ENCODE data around the gene SHISA6. TPM values are rescaled to one million over a fixed set of nuclear protein-coding genes. Genes with fewer than 3 reads are reported as not detected.
"Not testable (repeated sequence)": the region's sequence is repeated elsewhere in the genome, so short reads cannot be mapped to it uniquely, and the experiment has no call there.

Gene SHISA6
- total RNA-seq, 1 experiment from 2014 or later: not detected

GRCh38 chr17:11309033-11309432 is 68.0 kb downstream of the SHISA6 start:
- no peak for ATAC-seq
- no peaks in the 10 kb centered on the region for H3K4me1 ChIP-seq (ENCODE audit: control insufficient read depth, insufficient read depth, low read length)
- intact Hi-C loops (cut with micrococcal nuclease; ENCODE audit: unreplicated experiment): no loop called here
- in situ Hi-C loops (cut with HindIII; ENCODE audit: low pct_unique_long_range_greater_than_20kb, low sequenced_read_pairs): no loop called here
- H3K36me3 ChIP-seq (ENCODE audit: control insufficient read depth, insufficient read depth, low read length): no peaks in the 10 kb centered on the region
- H3K9me3 ChIP-seq (ENCODE audit: control insufficient read depth, insufficient read depth, low read depth, low read length): no peaks in the 10 kb centered on the region
- TF ChIP-seq, protein P1, sequence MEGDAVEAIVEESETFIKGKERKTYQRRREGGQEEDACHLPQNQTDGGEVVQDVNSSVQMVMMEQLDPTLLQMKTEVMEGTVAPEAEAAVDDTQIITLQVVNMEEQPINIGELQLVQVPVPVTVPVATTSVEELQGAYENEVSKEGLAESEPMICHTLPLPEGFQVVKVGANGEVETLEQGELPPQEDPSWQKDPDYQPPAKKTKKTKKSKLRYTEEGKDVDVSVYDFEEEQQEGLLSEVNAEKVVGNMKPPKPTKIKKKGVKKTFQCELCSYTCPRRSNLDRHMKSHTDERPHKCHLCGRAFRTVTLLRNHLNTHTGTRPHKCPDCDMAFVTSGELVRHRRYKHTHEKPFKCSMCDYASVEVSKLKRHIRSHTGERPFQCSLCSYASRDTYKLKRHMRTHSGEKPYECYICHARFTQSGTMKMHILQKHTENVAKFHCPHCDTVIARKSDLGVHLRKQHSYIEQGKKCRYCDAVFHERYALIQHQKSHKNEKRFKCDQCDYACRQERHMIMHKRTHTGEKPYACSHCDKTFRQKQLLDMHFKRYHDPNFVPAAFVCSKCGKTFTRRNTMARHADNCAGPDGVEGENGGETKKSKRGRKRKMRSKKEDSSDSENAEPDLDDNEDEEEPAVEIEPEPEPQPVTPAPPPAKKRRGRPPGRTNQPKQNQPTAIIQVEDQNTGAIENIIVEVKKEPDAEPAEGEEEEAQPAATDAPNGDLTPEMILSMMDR (IDR thresholded peaks at IDR 0.05): no peak
- TF ChIP-seq POLR2AphosphoS5 (IDR thresholded peaks at IDR 0.05; ENCODE audit: low read depth, low read length): no peak
- TF ChIP-seq TCF7L2 (IDR thresholded peaks at IDR 0.05; ENCODE audit: low read depth, low read length): no peak
- no peak for TF ChIP-seq SIN3A (IDR thresholded peaks at IDR 0.05; ENCODE audit: borderline replicate concordance, insufficient read depth, low read depth, low read length)
- TF ChIP-seq REST (IDR thresholded peaks at IDR 0.05; ENCODE audit: insufficient read depth in 1 of 2, low read depth in 2 of 2, low read length in 1 of 2): no peak
- ChIA-PET CTCF (no interaction called here), POLR2A (no interaction called here)
- no peak overlapping the region for H3K4me3 ChIP-seq (ENCODE audit: low read depth in 2 of 2, low read length in 2 of 2)
- no peak overlapping the region for H3K27ac ChIP-seq (ENCODE audit: low read length)
- no peaks in the 10 kb centered on the region for H3K27me3 ChIP-seq (ENCODE audit: control insufficient read depth, insufficient read depth, low read length)
- no TSS peak for BruUV-seq (replicated peaks)
- no peak for DNase-seq (ENCODE audit: low read depth, low spot score)

DNA sequence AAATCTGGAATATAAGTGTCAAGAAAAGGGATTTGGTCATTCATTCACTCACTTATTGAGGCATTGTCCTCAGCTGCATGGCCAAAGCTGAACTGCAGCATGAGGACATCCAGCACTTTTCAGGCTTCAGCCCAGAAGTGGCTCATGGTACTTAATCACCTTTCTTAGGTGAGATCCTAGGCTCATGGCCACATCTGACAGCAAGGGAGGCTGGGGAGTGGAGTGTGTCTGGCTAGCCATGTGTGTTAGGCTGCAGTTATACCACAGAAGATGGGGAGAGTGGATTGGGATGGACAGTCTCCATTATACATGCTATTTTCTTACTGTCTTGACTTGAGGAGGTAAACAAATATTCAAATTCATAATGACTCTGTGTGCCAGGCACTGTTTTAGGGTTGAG is 68.8 kb downstream of the SHISA6 start:
- no peak for DNase-seq (ENCODE audit: low read depth, low spot score)
- POLR2A ChIA-PET: no interaction called here
- TF ChIP-seq TCF7L2 (IDR thresholded peaks at IDR 0.05; ENCODE audit: low read depth, low read length) (no peak), SIN3A (IDR thresholded peaks at IDR 0.05; ENCODE audit: borderline replicate concordance, insufficient read depth, low read depth, low read length) (no peak), POLR2AphosphoS5 (IDR thresholded peaks at IDR 0.05; ENCODE audit: low read depth, low read length) (no peak), REST (IDR thresholded peaks at IDR 0.05; ENCODE audit: insufficient read depth in 1 of 2, low read depth in 2 of 2, low read length in 1 of 2) (no peak)
- TF ChIP-seq, protein P1 (IDR thresholded peaks at IDR 0.05): no peak
- H3K4me1 ChIP-seq (ENCODE audit: control insufficient read depth, insufficient read depth, low read length): no peaks in the 10 kb centered on the region
- no peak overlapping the region for H3K4me3 ChIP-seq (ENCODE audit: low read depth in 2 of 2, low read length in 2 of 2)
- CTCF ChIA-PET: no interaction called here
- in situ Hi-C loops (cut with HindIII; ENCODE audit: low pct_unique_long_range_greater_than_20kb, low sequenced_read_pairs): no loop called here
- BruUV-seq (replicated peaks): no TSS peak
- H3K27ac ChIP-seq (ENCODE audit: low read length): no peak overlapping the region
- H3K27me3 ChIP-seq (ENCODE audit: control insufficient read depth, insufficient read depth, low read length): no peaks in the 10 kb centered on the region
- no peaks in the 10 kb centered on the region for H3K36me3 ChIP-seq (ENCODE audit: control insufficient read depth, insufficient read depth, low read length)
- intact Hi-C loops (cut with micrococcal nuclease; ENCODE audit: unreplicated experiment): no loop called here
- no peak for ATAC-seq
- no peaks in the 10 kb centered on the region for H3K9me3 ChIP-seq (ENCODE audit: control insufficient read depth, insufficient read depth, low read depth, low read length)

GRCh38 chr17:11316451-11316850 is 75.4 kb downstream of the SHISA6 start:
- POLR2A ChIA-PET; intact Hi-C loops (cut with micrococcal nuclease; ENCODE audit: unreplicated experiment); H3K4me1 ChIP-seq (ENCODE audit: control insufficient read depth, insufficient read depth, low read length); ATAC-seq; CTCF ChIA-PET; H3K27me3 ChIP-seq (ENCODE audit: control insufficient read depth, insufficient read depth, low read length); BruUV-seq (replicated peaks); in situ Hi-C loops (cut with HindIII; ENCODE audit: low pct_unique_long_range_greater_than_20kb, low sequenced_read_pairs); DNase-seq (ENCODE audit: low read depth, low spot score); H3K36me3 ChIP-seq (ENCODE audit: control insufficient read depth, insufficient read depth, low read length); H3K27ac ChIP-seq (ENCODE audit: low read length); H3K4me3 ChIP-seq (ENCODE audit: low read depth in 2 of 2, low read length in 2 of 2); H3K9me3 ChIP-seq (ENCODE audit: control insufficient read depth, insufficient read depth, low read depth, low read length): not testable (repeated sequence)

Measured in Panc1 (cell line).